Left lung (tissue), 10 donors: ENCODE measurements around the gene DACT1. TPM values are rescaled to one million over a fixed set of nuclear protein-coding genes. Genes with fewer than 3 reads are reported as not detected.

Experiments
- ATAC-seq: fragments of 200-7000 bp; cut with Tn5 transposase; one replicate; pipeline ENCODE4 v1.9.1; 2020; ENCODE audit warnings: moderate library complexity
- DNase-seq, 4 donors: peaks; one replicate each; pipeline ENCODE4 v3.0.0-alpha.2; 2013 to 2020
- H3K27ac ChIP-seq, 2 donors: fragments of 200-600 bp; sonication (generic) in 1 of 2; one replicate each; pipeline versions ENCODE4 v1.5.0 to v1.8.0; 2020 to 2021
- H3K27me3 ChIP-seq, 2 donors: fragments of 200-600 bp; sonication (generic) in 1 of 2; one replicate each; pipeline versions ENCODE4 v1.5.0 to v1.8.0; 2020 to 2021
- H3K36me3 ChIP-seq, 2 donors: fragments of 200-600 bp; sonication (generic) in 1 of 2; one replicate each; pipeline versions ENCODE4 v1.5.0 to v1.8.0; 2020 to 2021
- H3K4me1 ChIP-seq, 2 donors: fragments of 200-600 bp; one replicate each; pipeline ENCODE4 v1.8.0; 2021
- H3K4me3 ChIP-seq, 2 donors: fragments of 200-600 bp; sonication (generic) in 1 of 2; one replicate each; pipeline versions ENCODE4 v1.5.0 to v1.8.0; 2020 to 2021; ENCODE audit warnings: mild to moderate bottlenecking in 1 of 2
- H3K9me3 ChIP-seq, 2 donors: fragments of 200-600 bp; sonication (generic) in 1 of 2; one replicate each; pipeline versions ENCODE4 v1.5.0 to v1.8.0; 2020 to 2021
- intact Hi-C, 2 donors: fragments of 100-400 bp; cut with DNase I; formaldehyde crosslinking; loops; one replicate each; pipeline versions ENCODE4 v1.11.2 to v1.14.2; 2022
- polyA plus RNA-seq, 6 donors: library from polyadenylated mRNA; unstranded; fragments of 120-200 nt; gene quantifications; one replicate each; pipeline ENCODE4 v1.2.1, GENCODE V29; 2013; ENCODE audit not compliant: insufficient read length in 6 of 6
- total RNA-seq, 2 donors: library from RNA; stranded (reverse); fragmentation: NEBNext Ultra II Directional; extraction: Animal tissue kit (Norgen Biotek cat#: 25700); gene quantifications; one replicate each; pipeline ENCODE4 v1.2.1, GENCODE V29; 2021
- TF ChIP-seq, protein P1 (sequence below), 2 donors: fragments of 200-600 bp; sonication (generic) in 1 of 2; IDR thresholded peaks; one replicate each; pipeline versions ENCODE4 v1.5.0 to v1.8.0; 2021; ENCODE audit warnings: antibody characterized with exemption in 2 of 2
- donor health status: DM: no; HTN: yes; CAD: no.
- donor health status: DM: no; HTN: no; CAD: no.

Gene DACT1
- total and polyA plus RNA-seq, 8 donors, result 5.0 to 33.4 (median 30.7) TPM

DNA sequence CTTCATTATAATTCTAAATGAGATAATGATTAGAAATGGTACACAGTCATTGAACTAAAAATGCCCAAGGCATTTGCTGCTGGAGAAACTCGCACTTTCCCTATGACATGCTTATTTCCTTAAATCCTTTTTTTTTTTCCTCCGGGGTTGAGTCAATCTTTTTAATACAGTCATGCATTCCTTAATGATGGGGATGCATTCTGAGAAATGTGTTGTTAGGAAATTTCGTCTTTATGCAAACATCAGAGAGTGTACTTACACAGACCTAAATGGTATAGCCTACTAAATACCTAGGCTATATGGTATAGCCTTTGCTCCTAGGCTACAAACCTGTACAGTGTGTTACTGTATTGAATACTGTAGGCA, 29.8 kb upstream of the DACT1 start:
- H3K36me3 ChIP-seq, result no peaks in the 10 kb centered on the region
- no peaks in the 10 kb centered on the region for H3K27me3 ChIP-seq
- TF ChIP-seq, protein P1, sequence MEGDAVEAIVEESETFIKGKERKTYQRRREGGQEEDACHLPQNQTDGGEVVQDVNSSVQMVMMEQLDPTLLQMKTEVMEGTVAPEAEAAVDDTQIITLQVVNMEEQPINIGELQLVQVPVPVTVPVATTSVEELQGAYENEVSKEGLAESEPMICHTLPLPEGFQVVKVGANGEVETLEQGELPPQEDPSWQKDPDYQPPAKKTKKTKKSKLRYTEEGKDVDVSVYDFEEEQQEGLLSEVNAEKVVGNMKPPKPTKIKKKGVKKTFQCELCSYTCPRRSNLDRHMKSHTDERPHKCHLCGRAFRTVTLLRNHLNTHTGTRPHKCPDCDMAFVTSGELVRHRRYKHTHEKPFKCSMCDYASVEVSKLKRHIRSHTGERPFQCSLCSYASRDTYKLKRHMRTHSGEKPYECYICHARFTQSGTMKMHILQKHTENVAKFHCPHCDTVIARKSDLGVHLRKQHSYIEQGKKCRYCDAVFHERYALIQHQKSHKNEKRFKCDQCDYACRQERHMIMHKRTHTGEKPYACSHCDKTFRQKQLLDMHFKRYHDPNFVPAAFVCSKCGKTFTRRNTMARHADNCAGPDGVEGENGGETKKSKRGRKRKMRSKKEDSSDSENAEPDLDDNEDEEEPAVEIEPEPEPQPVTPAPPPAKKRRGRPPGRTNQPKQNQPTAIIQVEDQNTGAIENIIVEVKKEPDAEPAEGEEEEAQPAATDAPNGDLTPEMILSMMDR (IDR thresholded peaks at IDR 0.05), result no peak
- H3K4me1 ChIP-seq, result no peaks in the 10 kb centered on the region
- H3K27ac ChIP-seq, result no peak overlapping the region
- no peaks in the 10 kb centered on the region for H3K9me3 ChIP-seq
- H3K4me3 ChIP-seq, result no peak overlapping the region
- ATAC-seq (no peak), DNase-seq (no peak)
- intact Hi-C loops, result no loop called here

DNA sequence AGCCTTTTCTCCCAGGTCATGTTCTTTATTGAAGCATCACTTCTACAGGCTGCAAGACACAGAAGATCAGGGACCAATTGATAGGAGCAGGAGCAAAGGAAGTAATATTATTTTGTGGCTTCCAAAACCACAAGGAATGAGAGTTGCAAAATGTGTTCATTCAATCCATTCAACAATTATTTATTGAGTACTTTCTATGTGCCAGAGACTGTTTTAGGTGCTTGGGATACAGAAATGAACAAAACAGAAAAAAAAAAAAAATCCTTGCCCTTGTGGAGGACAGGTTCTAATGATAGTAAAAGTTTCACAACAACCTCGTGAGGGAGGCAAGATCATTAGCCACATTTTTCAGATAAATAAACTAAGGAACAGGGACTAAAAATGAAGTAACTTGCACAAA, 20.1 kb upstream of the DACT1 start:
- no peak for ATAC-seq
- TF ChIP-seq, protein P1 (IDR thresholded peaks at IDR 0.05), result no peak
- no peak for DNase-seq
- no peaks in the 10 kb centered on the region for H3K4me1 ChIP-seq
- H3K27me3 ChIP-seq, result no peaks in the 10 kb centered on the region
- intact Hi-C loops, result no loop called here
- no peak overlapping the region for H3K4me3 ChIP-seq
- H3K36me3 ChIP-seq, result no peaks in the 10 kb centered on the region
- H3K27ac ChIP-seq, result no peak overlapping the region
- no peaks in the 10 kb centered on the region for H3K9me3 ChIP-seq

DNA sequence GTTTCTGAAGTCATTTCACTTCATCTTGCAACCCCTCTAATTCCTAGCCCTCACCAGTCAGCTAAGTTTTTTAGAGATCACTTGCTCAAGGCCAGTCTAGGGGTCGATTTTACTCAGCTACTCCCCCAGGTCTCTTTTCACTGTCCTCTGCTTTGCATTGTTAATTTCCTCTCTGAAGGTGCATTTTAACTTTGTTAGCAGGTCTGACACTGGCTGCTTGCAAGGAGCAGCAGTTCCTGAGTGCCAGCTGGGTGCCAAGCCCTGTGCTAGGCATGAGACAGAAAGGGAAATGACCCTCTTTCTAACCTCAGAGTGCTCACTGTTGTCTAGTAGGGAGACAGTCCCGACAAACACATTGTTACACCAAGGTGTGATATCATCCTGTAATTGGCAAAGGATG, 17.8 kb upstream of the DACT1 start:
- TF ChIP-seq, protein P1 (IDR thresholded peaks at IDR 0.05), result no peak
- Histone ChIP-seq H3K9me3 (no peaks in the 10 kb centered on the region), H3K36me3 (no peaks in the 10 kb centered on the region), H3K4me1 (no peaks in the 10 kb centered on the region), H3K27me3 (no peaks in the 10 kb centered on the region), H3K4me3 (no peak overlapping the region), H3K27ac (no peak overlapping the region)
- intact Hi-C loops, result no loop called here
- ATAC-seq, result no peak
- DNase-seq, result no peak

DNA sequence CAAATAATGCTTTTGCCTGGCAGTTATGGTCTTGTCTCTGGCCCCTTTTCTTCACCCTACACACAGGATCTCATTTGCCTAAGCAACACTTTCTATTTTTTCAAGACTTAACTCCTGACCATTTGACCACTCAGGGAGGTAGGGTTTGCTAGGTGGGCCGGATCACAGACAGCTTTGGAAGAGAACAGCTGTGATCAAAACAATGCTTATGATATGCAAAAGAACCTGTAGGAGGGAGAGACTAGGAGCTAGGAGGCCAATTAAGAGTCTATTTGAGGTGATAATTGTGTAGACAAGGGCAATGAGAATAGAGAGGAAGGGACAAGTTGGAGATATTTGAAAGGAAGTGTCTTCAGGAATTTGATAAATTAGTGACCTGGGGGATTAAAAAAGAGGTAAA, 12.3 kb upstream of the DACT1 start:
- ATAC-seq (no peak), DNase-seq (no peak)
- Histone ChIP-seq H3K9me3 (no peaks in the 10 kb centered on the region), H3K27me3 (no peaks in the 10 kb centered on the region), H3K4me3 (no peak overlapping the region), H3K36me3 (no peaks in the 10 kb centered on the region), H3K4me1 (no peaks in the 10 kb centered on the region), H3K27ac (no peak overlapping the region)
- TF ChIP-seq, protein P1 (IDR thresholded peaks at IDR 0.05), result no peak
- intact Hi-C loops, result no loop called here

DNA sequence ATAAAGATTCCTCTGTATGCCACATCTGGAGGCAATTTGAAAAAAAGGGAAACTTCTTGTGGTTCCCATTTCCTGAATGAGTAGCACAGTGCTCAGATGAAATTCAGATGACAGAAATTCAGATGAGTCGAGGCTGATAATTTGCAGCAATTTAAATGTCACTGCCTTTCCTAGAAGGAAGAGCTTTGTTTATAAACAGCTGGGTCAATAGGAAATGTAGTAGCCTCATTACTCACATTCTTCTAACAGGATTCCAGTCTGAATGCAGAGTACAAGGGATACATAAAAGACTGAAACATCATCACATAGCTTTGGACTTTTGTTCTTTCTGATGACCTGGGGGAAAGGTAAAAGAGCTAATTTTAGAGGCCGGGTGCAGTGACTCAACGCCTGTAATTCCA, 11.3 kb upstream of the DACT1 start:
- Histone ChIP-seq H3K36me3 (no peaks in the 10 kb centered on the region), H3K27me3 (peaks cover 0 to 4% of the 10 kb centered on the region in 2 donors), H3K4me1 (no peaks in the 10 kb centered on the region), H3K4me3 (no peak overlapping the region), H3K9me3 (no peaks in the 10 kb centered on the region), H3K27ac (no peak overlapping the region)
- TF ChIP-seq, protein P1 (IDR thresholded peaks at IDR 0.05), result no peak
- intact Hi-C loops, result no loop called here
- no peak for ATAC-seq
- DNase-seq, result no peak
